DOHH2 (cell line): Measurements from ENCODE around the gene PPP2R2C.

Source experiments
- EZH2phosphoT487 ChIP-seq: fragments of 200-600 bp; sonication (generic); IDR thresholded peaks from 2 replicates; pipeline ENCODE4 v1.6.1; 2017; ENCODE audit warnings: borderline replicate concordance, mild to moderate bottlenecking, antibody characterized with exemption, low read length, moderate library complexity, mixed read lengths
- TF ChIP-seq, protein P1 (sequence below): fragments of 200-600 bp; sonication (generic); IDR thresholded peaks from one replicate; pipeline ENCODE4 v1.5.1; 2014; ENCODE audit warnings: antibody characterized with exemption, mild to moderate bottlenecking, low read depth, low read length; ENCODE audit not compliant: poor library complexity, severe bottlenecking

DNA sequence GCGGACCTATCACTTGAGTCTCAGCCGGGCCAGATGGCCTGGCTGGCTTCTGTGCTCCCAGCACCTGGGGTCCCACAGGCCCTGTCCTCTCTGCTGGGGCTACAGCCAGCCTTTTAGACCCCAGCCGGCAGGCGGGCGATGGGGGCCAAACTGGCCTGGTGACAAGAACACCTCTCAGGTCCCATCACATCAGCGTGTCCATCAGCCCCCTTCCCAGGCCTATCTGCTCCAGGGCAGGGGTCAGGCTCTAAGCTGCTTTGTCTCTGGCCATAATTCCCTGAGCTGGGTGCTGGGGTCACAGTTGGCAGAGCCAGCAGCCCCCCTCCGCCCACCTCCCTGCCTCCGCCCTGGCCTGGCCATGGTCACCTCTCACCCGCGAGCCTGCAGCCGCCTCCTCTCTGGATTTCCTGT lies 77.7 kb downstream of the PPP2R2C start:
- TF ChIP-seq, protein P1, sequence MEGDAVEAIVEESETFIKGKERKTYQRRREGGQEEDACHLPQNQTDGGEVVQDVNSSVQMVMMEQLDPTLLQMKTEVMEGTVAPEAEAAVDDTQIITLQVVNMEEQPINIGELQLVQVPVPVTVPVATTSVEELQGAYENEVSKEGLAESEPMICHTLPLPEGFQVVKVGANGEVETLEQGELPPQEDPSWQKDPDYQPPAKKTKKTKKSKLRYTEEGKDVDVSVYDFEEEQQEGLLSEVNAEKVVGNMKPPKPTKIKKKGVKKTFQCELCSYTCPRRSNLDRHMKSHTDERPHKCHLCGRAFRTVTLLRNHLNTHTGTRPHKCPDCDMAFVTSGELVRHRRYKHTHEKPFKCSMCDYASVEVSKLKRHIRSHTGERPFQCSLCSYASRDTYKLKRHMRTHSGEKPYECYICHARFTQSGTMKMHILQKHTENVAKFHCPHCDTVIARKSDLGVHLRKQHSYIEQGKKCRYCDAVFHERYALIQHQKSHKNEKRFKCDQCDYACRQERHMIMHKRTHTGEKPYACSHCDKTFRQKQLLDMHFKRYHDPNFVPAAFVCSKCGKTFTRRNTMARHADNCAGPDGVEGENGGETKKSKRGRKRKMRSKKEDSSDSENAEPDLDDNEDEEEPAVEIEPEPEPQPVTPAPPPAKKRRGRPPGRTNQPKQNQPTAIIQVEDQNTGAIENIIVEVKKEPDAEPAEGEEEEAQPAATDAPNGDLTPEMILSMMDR = no peak
- no peak for TF ChIP-seq EZH2phosphoT487
